HL-60 (cell line): Measurements from ENCODE around the gene MACROD2.

Experiments
- CTCF ChIP-seq: IDR thresholded peaks from one replicate; pipeline ENCODE4 v1.5.1; 2011; ENCODE audit warnings: low read length, control low read depth, inconsistent platforms; ENCODE audit not compliant: insufficient read depth
- POLR2AphosphoS5 ChIP-seq: IDR thresholded peaks from 2 replicates; pipeline ENCODE4 v1.6.1; 2012; ENCODE audit warnings: low read depth
- REST ChIP-seq: IDR thresholded peaks from 2 replicates; pipeline ENCODE4 v1.6.1; 2012; ENCODE audit warnings: low read depth; ENCODE audit not compliant: insufficient replicate concordance

DNA sequence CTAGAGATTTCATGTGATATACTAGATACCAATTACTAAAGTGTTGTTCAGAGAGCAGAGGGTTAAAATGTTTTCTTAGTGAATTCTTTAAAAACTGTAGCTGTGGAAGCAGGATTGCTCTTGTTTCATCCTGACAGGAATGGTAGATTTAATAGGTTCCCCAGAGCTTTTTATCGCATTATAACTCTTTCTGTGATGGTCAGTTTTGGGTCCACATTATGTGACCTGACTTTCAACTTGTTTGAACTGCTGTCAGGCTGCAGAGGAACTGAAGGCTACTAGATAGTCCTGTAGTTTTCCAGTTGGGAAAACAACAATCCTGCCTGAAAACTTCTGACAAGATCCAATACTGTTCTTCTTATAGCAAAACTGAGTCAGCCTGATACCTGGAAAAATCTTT lies 671.4 kb downstream of the MACROD2 start:
- TF ChIP-seq POLR2AphosphoS5 (no peak), CTCF (no peak), REST (no peak)
